Activated effector memory CD4-positive, alpha-beta T cell treated with Interleukin-2 at 50 U/mL for 16 hours (primary cell): ENCODE measurements around the gene C22orf15.

Source experiments
- DNase-seq: peaks from one replicate; pipeline ENCODE4 v3.0.0-alpha.2; 2020

Gene C22orf15

DNA sequence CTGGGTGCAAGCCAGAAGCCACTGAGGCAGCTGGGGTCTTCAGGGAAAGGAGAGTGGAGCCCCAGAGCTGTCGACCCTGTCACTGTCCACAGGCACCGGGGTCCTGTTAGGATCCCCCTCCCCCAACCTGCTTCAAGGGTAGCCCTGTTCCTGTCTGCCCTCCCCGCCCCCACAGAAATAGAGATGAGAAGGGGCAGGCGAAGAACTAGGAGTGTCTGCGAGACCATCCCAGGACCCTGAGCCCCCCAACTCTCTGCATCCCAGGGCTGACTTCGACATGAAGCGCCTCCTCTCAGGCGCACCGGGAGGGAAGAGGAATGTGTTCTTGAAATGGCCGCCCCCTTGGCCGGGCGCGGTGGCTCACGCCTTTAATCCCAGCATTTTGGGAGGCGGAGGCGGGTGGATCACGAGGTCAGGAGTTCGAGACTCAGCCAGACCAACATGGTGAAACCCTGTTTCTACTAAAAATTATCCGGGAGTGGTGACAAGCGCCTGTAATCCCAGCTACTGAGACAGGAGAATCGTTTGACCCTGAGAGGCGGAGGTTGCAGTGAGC is 11.3 kb upstream of the C22orf15 start:
- DNase-seq = no peak

DNA sequence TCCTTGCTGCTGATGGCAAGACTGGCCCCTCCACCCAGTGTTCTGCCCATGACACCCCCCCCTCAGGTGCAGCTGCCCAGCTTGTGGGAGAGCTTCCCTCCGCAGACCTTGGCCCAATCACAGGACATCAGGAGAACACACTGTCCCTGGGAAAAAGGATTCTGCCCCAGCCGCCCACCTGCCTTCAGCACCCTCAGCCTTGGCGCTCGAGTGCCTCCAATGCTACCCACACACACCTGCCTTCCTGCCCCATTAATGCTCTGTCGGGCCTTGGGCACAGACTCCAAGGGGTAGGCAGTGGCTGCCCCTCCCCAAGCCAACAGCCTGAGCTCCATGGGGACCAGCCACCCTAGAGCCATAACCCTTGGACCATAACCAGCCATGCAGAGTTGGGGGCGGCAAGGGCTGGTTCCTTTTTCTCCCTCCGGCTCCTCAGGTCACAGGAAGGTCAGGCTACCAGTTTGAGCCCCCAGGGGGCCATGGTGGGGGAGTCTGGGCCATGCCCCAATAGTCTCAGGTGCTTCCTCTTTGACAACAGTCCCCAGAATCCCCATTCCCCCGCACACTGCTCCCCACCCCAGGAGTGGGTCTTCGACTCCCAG is 10.6 kb upstream of the C22orf15 start:
- no peak for DNase-seq

DNA sequence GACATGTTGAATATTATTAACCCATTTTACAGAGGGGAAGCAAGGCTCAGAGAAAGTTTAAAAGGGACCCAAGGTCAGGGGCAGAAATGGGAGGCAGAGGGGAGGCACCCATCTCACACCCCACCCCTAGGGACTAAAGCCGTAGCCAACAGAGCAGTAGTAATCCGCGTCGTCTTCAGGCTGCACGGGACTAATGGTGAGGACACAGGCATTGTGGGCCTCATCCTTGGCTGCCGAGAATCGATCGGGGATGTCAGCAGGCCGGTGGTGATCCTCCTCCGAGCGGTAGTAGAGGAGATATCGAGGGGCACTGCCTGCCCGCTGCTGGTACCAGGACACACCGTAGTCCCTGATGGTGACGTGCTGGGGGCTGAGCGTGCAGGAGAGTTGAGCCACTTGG is 10.0 kb upstream of the C22orf15 start:
- no peak for DNase-seq

GRCh38 chr22:23753385-23753784 is 9.4 kb upstream of the C22orf15 start:
- no peak for DNase-seq

- DNase-seq = no peak
Observed at GRCh38 chr22:23754220-23754919, 8.4 kb upstream of the C22orf15 start, which contains the start of gene VPREB3. Gene VPREB3, minus strand, starts transcription at chr22:23754425. Its CDS starts 62 bp downstream, at chr22:23754363.

DNA sequence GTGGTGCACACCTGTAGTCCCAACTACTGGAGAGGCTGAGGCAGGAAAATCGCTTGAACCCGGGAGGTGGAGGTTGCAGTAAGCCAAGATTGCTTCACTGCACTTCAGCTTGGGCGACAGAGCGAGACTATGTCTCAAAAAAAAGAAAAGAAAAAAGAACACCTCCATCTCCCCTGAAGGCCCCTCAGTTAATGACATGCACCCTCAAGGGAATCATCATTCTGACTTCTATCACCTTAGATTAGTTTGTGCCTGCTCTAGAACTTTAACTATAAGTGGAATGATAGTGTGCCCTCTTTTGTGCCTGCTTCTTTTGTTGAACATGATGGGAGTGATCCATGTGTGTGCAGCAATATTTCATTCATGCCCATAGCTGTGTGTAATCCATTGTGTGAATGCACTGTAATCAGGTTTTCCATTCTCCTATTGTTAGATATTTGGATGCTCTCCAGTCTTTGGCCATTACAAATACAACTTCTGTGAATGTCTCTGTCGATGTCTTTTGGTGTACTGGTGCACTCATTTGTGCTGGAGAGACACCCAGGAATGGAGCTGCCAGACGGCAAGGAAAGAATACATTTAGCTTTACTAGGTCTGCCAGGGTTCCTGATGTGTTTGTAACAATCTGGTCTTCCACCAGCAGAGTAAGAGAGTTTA is 7.7 kb upstream of the C22orf15 start:
- DNase-seq = no peak

DNA sequence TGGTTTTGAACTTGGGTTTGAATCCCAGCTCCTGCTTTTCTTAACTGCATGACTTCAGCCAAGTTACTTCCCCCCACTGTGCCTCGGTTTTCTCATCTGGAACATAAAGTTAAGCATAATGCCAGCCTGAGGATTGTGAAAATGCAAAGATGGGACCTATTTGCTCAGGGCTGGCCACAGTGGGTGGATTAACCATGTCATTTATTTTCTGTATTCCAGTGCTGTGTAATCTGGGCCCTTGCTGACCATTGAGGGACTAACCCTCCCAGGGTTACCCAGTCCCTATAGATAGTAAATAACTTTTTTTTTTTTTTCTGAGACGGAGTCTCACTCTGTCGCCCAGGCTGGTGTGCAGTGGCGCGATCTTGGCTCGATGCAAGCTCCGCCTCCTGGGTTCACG is 7.1 kb upstream of the C22orf15 start:
- DNase-seq = no peak

- DNase-seq = no peak
Observed at GRCh38 chr22:23756891-23757290, 5.9 kb upstream of the C22orf15 start.

- DNase-seq = no peak
Observed at GRCh38 chr22:23759566-23759965, 3.2 kb upstream of the C22orf15 start.

GRCh38 chr22:23760056-23760455 is 2.7 kb upstream of the C22orf15 start:
- no peak for DNase-seq

DNA sequence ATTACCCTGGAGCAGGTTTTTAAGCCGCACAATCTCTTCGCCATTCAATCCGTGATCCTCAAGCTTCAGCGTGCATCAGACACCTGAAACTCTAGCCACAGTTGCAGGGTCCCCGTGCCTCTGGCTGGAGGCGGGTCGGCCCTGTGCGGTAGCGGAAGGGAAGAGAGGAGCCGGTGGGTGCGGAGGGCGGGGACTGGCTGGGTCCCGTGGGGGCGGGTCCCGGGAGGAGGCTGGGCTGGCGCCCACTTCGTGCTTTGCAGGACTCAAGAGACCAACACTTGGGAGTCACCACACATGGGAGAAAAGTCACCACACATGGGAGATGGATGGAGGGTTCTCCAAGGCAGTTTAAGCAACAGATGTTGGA is 772 bp downstream of the C22orf15 start:
- DNase-seq = peak; percentile 31

GRCh38 chr22:23763954-23764353 is 1.2 kb downstream of the C22orf15 start:
- no peak for DNase-seq

- no peak for DNase-seq
Observed at GRCh38 chr22:23764899-23765881, 2.4 kb downstream of the C22orf15 start.

DNA sequence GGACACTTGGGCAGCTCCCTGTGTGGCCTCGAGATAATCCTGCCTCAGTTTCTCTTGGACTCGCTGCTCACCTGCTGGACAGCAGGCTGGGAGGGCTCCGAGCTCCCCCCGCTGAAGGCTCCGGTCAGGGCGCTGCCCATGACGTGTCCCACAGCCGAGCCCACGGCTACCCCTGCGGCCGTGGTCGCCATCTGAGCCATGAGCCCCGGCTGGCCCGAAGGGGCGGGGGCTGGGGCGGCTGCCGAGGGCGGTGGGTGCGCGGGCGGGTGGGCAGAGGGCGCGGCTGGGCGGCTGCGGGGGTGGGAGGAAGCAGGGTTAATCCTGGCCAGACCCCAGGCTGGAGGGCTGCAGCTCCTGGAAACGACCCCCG is 4.5 kb downstream of the C22orf15 start:
- DNase-seq = no peak

- DNase-seq = peak; percentile 71
Observed at GRCh38 chr22:23767673-23768548, 5.1 kb downstream of the C22orf15 start, which contains the start of gene CHCHD10. Gene CHCHD10, minus strand, starts transcription at chr22:23767972. Its CDS starts 98 bp downstream, at chr22:23767874.

DNA sequence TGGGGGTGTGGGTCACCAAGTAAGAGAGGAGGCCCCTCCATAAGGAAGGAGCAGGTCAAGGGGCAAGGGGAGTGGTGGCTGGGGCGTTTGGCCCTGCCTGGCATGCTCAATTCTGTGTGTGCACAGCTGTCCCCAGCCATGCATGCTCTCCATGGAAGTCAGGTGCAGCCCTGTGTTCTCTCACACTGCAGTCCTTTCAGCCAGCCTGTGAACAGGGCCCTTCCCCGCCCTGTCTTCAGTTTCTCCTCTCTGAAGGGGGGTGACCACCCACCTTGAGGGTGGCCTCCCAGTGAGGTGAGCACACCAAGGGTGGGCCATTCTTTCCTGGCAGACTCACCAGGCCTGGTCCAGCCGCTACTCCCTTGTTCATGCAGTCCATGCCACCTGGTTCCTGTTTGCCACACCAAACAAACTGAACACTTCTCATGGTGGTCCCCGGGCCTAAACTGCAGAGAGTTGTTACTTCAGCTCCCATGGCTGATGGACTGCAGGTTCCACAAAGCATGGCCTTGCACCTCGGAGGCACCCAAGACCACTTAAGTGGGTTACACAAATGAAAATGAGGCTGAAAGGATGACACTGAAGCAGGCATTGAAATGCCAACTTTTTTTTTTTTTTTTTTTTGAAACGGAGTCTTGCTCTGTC is 6.7 kb downstream of the C22orf15 start:
- no peak for DNase-seq

GRCh38 chr22:23772315-23772648 is 9.5 kb downstream of the C22orf15 start:
- no peak for DNase-seq

DNA sequence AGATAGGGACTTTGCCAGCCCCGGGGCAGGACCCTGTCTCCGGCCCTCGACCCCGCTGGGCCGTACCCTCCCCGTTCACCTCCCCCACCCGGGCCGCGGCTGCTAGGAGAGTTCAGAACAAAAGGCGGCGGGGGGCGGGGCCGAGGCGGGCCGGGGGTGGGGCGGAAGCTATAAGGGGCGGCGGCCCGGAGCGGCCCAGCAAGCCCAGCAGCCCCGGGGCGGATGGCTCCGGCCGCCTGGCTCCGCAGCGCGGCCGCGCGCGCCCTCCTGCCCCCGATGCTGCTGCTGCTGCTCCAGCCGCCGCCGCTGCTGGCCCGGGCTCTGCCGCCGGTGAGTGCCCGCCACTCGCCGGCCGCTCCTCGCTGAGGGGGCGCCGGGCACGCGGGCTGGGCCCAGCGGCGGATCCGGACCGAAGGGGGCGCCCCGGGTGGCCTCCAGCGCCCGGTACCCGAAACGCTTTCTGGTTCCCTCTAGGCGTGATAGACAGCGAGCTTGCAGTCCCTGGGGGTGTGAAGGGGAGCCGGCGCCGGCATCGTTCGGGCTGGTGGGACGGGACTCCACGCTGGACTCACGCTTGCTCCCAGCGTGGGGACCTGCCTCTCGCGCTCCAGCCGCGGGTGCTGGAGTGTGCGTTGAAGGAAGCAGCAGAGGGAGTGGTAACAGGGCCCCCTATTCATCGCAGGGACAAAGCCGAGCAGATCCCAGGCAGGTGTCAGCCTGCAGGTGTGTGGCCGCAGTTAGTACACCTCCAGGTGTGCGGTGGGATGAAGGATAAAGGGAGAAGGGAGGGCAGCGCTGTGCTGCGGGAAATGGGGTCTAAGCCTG is 10.1 kb downstream of the C22orf15 start, which contains the start of gene MMP11:
TSS of gene MMP11 (plus strand) at position 201 of the 825 bp plus-strand sequence. CDS start at position 223, 22 bp downstream.
- peak; percentile 37 for DNase-seq

GRCh38 chr22:23773483-23774113 is 10.8 kb downstream of the C22orf15 start:
- DNase-seq = no peak
